A673 (cell line): ENCODE results near the gene IQCH.

Experiments used
- CTCF ChIP-seq: fragments of 300-800, 200-600 bp; sonication (generic); conservative IDR thresholded peaks from 2 replicates; pipeline ENCODE4 v1.5.1; 2017; ENCODE audit warnings: low read depth, mild to moderate bottlenecking, antibody characterized with exemption, low read length, moderate library complexity, mixed read lengths
- EZH2 ChIP-seq: fragments of 200-600 bp; sonication (generic); IDR thresholded peaks from 2 replicates; pipeline ENCODE4 v1.6.1; 2017; ENCODE audit warnings: borderline replicate concordance, low read depth, mild to moderate bottlenecking, mixed read lengths, antibody characterized with exemption, low read length; ENCODE audit not compliant: poor library complexity, severe bottlenecking

GRCh38 chr15:67358812-67359211, 104.2 kb downstream of the IQCH start:
- TF ChIP-seq CTCF (no peak), EZH2 (no peak)
